Measurements from ENCODE around the gene RAB40AL.

Gene RAB40AL

DNA sequence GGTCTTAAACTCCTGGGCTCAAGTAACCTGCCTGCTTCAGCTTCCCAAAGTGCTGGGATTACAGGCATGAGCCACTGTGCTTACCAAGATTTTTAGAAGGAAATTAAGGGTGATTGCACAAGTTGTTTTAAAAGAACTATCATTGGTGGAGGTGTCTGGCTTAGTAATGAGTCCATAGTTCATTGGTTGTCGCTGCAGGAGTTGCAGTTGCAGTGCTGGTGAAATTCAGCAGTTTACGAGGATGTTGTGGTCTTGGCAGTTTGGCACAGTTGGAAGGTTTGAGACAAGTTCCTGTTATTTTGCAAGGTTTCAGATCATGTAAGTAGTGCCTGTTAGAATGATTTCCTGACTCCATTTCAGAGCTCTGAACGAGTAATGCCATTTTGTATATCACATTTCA, 48.1 kb downstream of the RAB40AL start:
- H3K27ac ChIP-seq = no peak overlapping the region

More for the DNA sequence above, 48.1 kb downstream of the RAB40AL start:
- TF ChIP-seq, protein P1, sequence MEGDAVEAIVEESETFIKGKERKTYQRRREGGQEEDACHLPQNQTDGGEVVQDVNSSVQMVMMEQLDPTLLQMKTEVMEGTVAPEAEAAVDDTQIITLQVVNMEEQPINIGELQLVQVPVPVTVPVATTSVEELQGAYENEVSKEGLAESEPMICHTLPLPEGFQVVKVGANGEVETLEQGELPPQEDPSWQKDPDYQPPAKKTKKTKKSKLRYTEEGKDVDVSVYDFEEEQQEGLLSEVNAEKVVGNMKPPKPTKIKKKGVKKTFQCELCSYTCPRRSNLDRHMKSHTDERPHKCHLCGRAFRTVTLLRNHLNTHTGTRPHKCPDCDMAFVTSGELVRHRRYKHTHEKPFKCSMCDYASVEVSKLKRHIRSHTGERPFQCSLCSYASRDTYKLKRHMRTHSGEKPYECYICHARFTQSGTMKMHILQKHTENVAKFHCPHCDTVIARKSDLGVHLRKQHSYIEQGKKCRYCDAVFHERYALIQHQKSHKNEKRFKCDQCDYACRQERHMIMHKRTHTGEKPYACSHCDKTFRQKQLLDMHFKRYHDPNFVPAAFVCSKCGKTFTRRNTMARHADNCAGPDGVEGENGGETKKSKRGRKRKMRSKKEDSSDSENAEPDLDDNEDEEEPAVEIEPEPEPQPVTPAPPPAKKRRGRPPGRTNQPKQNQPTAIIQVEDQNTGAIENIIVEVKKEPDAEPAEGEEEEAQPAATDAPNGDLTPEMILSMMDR (conservative IDR thresholded peaks at IDR 0.05) = no peak
- no peak for TF ChIP-seq ZFX (IDR thresholded peaks at IDR 0.05)

All from C4-2B (cell line).